Tibial nerve (tissue), 4 donors: ENCODE results near the gene C3orf18. TPM values are rescaled to one million over a fixed set of nuclear protein-coding genes. Genes with fewer than 3 reads are reported as not detected.

Experiments used
- DNase-seq, 2 donors: peaks; one replicate each; pipeline ENCODE4 v3.0.0-alpha.2; 2019; ENCODE audit warnings: low spot score in 2 of 2
- H3K27ac ChIP-seq, 4 donors: fragments of 200-600 bp; sonication (generic) in 3 of 4; one replicate each; pipeline ENCODE4 v1.5.1; 2017 to 2019; ENCODE audit warnings: mild to moderate bottlenecking in 1 of 4
- H3K27me3 ChIP-seq, 2 donors: fragments of 200-600 bp; sonication (generic) in 1 of 2; one replicate each; pipeline versions ENCODE4 v1.5.1 to v1.6.0; 2017 to 2019
- H3K36me3 ChIP-seq, 3 donors: fragments of 200-600 bp; sonication (generic); one replicate each; pipeline ENCODE4 v1.5.1; 2018 to 2019
- H3K4me1 ChIP-seq, 4 donors: fragments of 200-600 bp; sonication (generic) in 3 of 4; one replicate each; pipeline ENCODE4 v1.5.1; 2017 to 2019
- H3K4me3 ChIP-seq, 4 donors: fragments of 200-600 bp; sonication (generic) in 3 of 4; one replicate each; pipeline ENCODE4 v1.5.1; 2017 to 2019; ENCODE audit warnings: mild to moderate bottlenecking in 1 of 4, moderate library complexity in 1 of 4
- H3K9me3 ChIP-seq, 4 donors: fragments of 200-600 bp; sonication (generic) in 3 of 4; one replicate each; pipeline ENCODE4 v1.5.1; 2017 to 2019
- CTCF ChIP-seq, 5 experiments: fragments of 200-600 bp in 3 of 5; fragments of 450-650 bp in 2 of 5; sonication (generic) in 3 of 5; IDR thresholded peaks; one replicate each; pipeline ENCODE4 v1.5.1; 2016 to 2019; ENCODE audit warnings: antibody characterized with exemption in 5 of 5, mild to moderate bottlenecking in 3 of 5, moderate library complexity in 2 of 5
- EP300 ChIP-seq, 2 donors: sonication (generic); formaldehyde crosslinking; IDR thresholded peaks; one replicate each; pipeline ENCODE4 v1.6.1; 2017; ENCODE audit warnings: antibody characterized with exemption in 2 of 2, mild to moderate bottlenecking in 1 of 2
- POLR2A ChIP-seq, 2 donors: fragments of 450-650 bp; IDR thresholded peaks; one replicate each; pipeline ENCODE4 v1.6.1; 2017; ENCODE audit warnings: antibody characterized with exemption in 2 of 2, mild to moderate bottlenecking in 2 of 2, moderate library complexity in 2 of 2
- WGBS, 2 donors: methylation state at CpG; one replicate each; pipeline ENCODE4 v1.1.5; 2018; 5-methylcytosine and 5-hydroxymethylcytosine counted together
- total RNA-seq, 4 donors: library from RNA; depleted of rRNA; stranded (reverse); fragments of >200 nt; gene quantifications; one replicate each; pipeline ENCODE4 v1.1.0, GENCODE V29; 2016

The C3orf18 gene
- total RNA-seq, 4 donors from 2014 or later = 12.2 to 21.1 (median 19.1) TPM

GRCh38 chr3:50570508-50571279 is 3.1 kb upstream of the C3orf18 start:
- H3K36me3 ChIP-seq = peaks cover 0 to 29% (median 0%) of the 10 kb centered on the region in 3 donors
- TF ChIP-seq CTCF (IDR thresholded peaks at IDR 0.05) = no peak
- no peak for TF ChIP-seq EP300 (IDR thresholded peaks at IDR 0.05)
- TF ChIP-seq POLR2A (IDR thresholded peaks at IDR 0.05) = no peak
- H3K4me1 ChIP-seq = peaks cover 0 to 62% (median 24%) of the 10 kb centered on the region in 4 donors
- peak overlapping the region in 1 of 4 donors; percentile 94 for H3K27ac ChIP-seq
- 77 to 78% methylated on average over 4 to 5 of the region's 5 CpGs for WGBS, 2 donors
- H3K4me3 ChIP-seq = no peak overlapping the region
- H3K9me3 ChIP-seq = no peaks in the 10 kb centered on the region
- no peak for DNase-seq
- no peaks in the 10 kb centered on the region for H3K27me3 ChIP-seq

GRCh38 chr3:50568947-50569749 is 1.6 kb upstream of the C3orf18 start, which contains the start of gene HEMK1:
TSS of gene HEMK1 (plus strand) at chr3:50569522. CDS start at chr3:50571105, 1,583 bp downstream.
- Histone ChIP-seq H3K36me3 (peaks cover 0 to 27% (median 0%) of the 10 kb centered on the region in 3 donors), H3K27me3 (no peaks in the 10 kb centered on the region), H3K27ac (peak within 1 kb of the TSS; percentile 80 to 96 (median 88)), H3K4me3 (peak within 1 kb of the TSS; percentile 64 to 86 (median 82)), H3K9me3 (no peaks in the 10 kb centered on the region), H3K4me1 (peaks cover 0 to 62% (median 24%) of the 10 kb centered on the region in 4 donors)
- DNase-seq = peak; percentile 96 to 97
- peak; percentile 57 to 60 for TF ChIP-seq POLR2A (IDR thresholded peaks at IDR 0.05)
- peak; percentile 91 to 94 for TF ChIP-seq EP300 (IDR thresholded peaks at IDR 0.05)
- TF ChIP-seq CTCF (IDR thresholded peaks at IDR 0.05) = peak in 2 of 5 experiments; percentile 22 to 52
- 0% methylated on average over 39 to 51 of the region's 55 CpGs for WGBS, 2 donors

- no peak for DNase-seq
- Histone ChIP-seq H3K4me3 (peak overlapping the region; percentile 49 to 82 (median 66)), H3K36me3 (peaks cover 0 to 31% (median 0%) of the 10 kb centered on the region in 3 donors), H3K27ac (peak overlapping the region; percentile 70 to 96 (median 88)), H3K4me1 (peaks cover 0 to 50% (median 20%) of the 10 kb centered on the region in 4 donors), H3K27me3 (no peaks in the 10 kb centered on the region), H3K9me3 (no peaks in the 10 kb centered on the region)
- 10 to 19% methylated on average over 11 of the region's 11 CpGs for WGBS, 2 donors
- TF ChIP-seq EP300 (IDR thresholded peaks at IDR 0.05) (no peak), CTCF (IDR thresholded peaks at IDR 0.05) (no peak), POLR2A (IDR thresholded peaks at IDR 0.05) (no peak)
These were observed 549 bp downstream of the C3orf18 start for GRCh38 chr3:50567011-50567385.

GRCh38 chr3:50564321-50564720 is 3.2 kb downstream of the C3orf18 start:
- WGBS, 2 donors = 83 to 88% methylated on average over 1 of the region's 1 CpG
- no peak overlapping the region for H3K4me3 ChIP-seq
- peaks cover 0 to 56% (median 0%) of the 10 kb centered on the region in 3 donors for H3K36me3 ChIP-seq
- no peak for DNase-seq
- H3K4me1 ChIP-seq = peaks cover 0 to 27% (median 10%) of the 10 kb centered on the region in 4 donors
- TF ChIP-seq POLR2A (IDR thresholded peaks at IDR 0.05) = no peak
- TF ChIP-seq CTCF (IDR thresholded peaks at IDR 0.05) = no peak
- no peak for TF ChIP-seq EP300 (IDR thresholded peaks at IDR 0.05)
- H3K27me3 ChIP-seq = no peaks in the 10 kb centered on the region
- no peaks in the 10 kb centered on the region for H3K9me3 ChIP-seq
- no peak overlapping the region for H3K27ac ChIP-seq
